Iris pigment epithelial cell (primary cell): ENCODE results near the gene TINAGL1.

ENCODE experiments used
- DNase-seq: peaks from one replicate; pipeline ENCODE4 v3.0.0-alpha.2; 2011; ENCODE audit warnings: low read depth

TINAGL1 gene

GRCh38 chr1:31607360-31607759 is 31.0 kb downstream of the TINAGL1 start:
- DNase-seq, result no peak

GRCh38 chr1:31609514-31610118 is 33.3 kb downstream of the TINAGL1 start:
- DNase-seq, result no peak

- DNase-seq, result no peak
Observed at GRCh38 chr1:31614414-31615005, 38.2 kb downstream of the TINAGL1 start.

- no peak for DNase-seq
Observed at GRCh38 chr1:31615414-31615813, 39.1 kb downstream of the TINAGL1 start.

GRCh38 chr1:31615939-31616338 is 39.6 kb downstream of the TINAGL1 start:
- no peak for DNase-seq

GRCh38 chr1:31617218-31617915 is 41.1 kb downstream of the TINAGL1 start, which contains the start of gene HCRTR1:
HCRTR1 (plus strand) TSS chr1:31617689; CDS start chr1:31619193, 1,504 bp downstream.
- DNase-seq, result no peak

GRCh38 chr1:31617916-31618746 is 41.8 kb downstream of the TINAGL1 start:
- peak; percentile 37 for DNase-seq

- DNase-seq, result no peak
Observed at GRCh38 chr1:31618916-31619846, 42.9 kb downstream of the TINAGL1 start.

GRCh38 chr1:31620631-31621497 is 44.5 kb downstream of the TINAGL1 start:
- DNase-seq, result no peak

GRCh38 chr1:31621498-31621820 is 45.1 kb downstream of the TINAGL1 start:
- no peak for DNase-seq

- no peak for DNase-seq
Observed at GRCh38 chr1:31621847-31622730, 45.8 kb downstream of the TINAGL1 start.

- DNase-seq, result no peak
Observed at GRCh38 chr1:31623365-31623764, 47.0 kb downstream of the TINAGL1 start.

- no peak for DNase-seq
Observed at GRCh38 chr1:31624309-31624708, 48.0 kb downstream of the TINAGL1 start.

GRCh38 chr1:31624731-31625514 is 48.6 kb downstream of the TINAGL1 start:
- no peak for DNase-seq

GRCh38 chr1:31625561-31626222 is 49.4 kb downstream of the TINAGL1 start:
- DNase-seq, result peak; percentile 69

- peak; percentile 44 for DNase-seq
Observed at GRCh38 chr1:31626223-31627207, 50.2 kb downstream of the TINAGL1 start.
